Activated gamma-delta T cell treated with Interleukin-2 at 50 U/mL for 16 hours (primary cell): ENCODE measurements around the gene KIFC3.
A peak's percentile ranks its signal among the peaks of the same experiment; 100 is the strongest.
"Not testable (repeated sequence)": the region's sequence is repeated elsewhere in the genome, so short reads cannot be mapped to it uniquely, and the experiment has no call there.

Source experiments
- DNase-seq: peaks from one replicate; pipeline ENCODE4 v3.0.0-alpha.2; 2020

Gene KIFC3

DNA sequence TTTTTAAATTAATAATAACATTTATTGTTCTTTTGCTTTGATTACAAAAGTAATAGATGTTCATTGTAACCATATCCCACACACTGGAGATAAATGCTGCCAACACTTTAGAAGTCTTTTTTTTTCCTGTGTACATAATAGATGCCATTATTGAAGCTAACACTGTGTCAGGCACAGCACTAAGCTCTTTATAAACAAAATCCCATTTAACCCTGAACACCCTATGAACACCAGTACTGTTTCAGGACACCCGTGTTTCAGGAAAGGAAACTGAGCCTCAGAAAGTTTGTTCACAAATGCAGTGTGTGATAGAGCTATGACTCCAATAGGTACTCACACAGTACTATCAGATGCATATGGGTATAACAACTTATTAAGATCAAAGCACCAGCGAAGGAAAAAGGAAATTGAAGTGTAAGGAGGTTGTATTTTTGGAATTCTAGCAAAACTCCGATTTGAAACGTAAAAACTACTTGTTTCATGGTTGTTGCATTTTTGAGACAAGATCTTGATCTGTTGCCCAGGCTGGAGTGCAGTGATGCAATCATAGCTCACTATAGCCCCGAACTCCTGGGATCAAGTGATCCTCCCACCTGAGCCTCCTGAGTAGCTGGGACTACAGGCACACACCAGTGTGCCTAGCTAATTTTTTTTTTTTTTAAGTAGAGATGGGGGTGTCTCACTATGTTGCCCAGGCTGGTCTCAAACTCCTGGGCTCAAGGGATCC is 2.0 kb upstream of the KIFC3 start:
- no peak for DNase-seq

DNA sequence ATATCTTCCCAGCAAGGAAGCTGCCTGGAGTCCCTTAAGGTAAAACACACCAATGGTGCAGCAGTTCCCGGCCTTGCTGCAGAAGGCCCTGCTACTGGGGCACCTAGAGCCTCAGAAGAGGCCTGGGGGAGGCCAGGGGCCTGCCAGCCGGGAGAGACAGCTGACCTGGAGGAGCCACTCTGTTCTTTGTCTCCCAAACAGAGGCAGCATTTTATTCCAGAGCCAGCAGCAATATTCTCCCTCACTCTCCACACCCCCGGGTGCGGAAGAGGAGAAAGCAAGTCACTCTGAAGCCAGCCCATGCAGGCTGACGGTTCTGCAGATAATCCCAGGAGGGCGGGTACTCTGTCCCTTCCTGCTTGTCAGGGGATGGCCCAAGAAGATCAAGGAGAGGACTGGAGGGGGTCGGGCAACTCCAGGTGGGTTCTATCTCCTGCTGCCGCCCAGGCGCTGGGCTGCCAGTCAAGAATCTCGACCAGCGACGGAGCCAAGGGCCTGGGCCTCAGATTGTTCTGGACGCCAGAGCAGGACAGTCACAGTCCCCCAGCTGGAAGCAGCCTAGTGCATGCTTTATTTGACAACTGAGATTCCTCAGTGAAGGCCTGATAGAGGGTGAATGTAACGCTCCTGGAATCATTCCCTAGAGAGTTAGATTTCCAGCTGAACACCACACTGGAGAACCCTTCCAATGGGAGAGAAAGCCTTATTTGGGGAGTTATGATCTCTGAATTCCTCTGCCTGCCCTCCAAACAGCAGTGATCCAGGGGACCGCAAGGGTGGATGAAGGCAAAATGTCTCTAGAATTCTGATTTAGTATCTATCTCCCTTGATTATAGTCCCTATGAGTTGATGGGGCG is 1.1 kb upstream of the KIFC3 start:
- no peak for DNase-seq

- no peak for DNase-seq
These were observed 416 bp downstream of the KIFC3 start for GRCh38 chr16:57801809-57802340.

DNA sequence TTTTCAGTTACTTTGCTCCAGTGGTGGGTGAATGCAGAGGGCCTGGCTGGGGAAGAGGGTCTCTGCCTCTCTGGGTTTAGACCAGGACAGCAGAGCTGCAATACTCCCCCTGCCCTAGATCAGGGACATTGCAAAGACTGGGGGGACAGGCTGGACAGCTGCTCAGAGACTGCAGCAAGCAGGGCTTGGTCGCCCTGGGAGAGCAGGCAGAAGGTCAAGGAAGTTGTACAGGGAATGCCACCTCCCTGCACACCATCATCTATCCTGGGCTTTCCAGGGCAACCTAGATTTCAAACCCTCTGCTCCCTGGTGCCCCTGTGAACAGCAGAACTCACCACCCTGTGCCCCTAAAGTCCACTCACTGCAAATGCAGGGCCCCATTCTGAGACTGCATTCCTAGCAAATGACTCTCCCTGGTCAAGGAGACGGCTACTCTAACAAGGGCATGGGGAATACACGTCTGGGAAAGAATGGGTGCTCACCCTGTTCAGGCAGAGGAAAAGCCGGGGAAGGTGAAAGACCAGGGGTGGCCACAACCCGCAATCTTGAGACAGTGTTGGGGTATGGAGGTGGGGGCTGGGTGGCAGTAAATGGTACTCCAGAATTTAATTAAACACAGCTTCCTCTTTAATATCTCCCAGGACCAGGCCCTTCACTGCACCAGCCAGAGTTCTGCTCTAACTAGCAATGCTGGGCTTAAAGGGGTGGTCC is 1.0 kb downstream of the KIFC3 start:
- no peak for DNase-seq

DNA sequence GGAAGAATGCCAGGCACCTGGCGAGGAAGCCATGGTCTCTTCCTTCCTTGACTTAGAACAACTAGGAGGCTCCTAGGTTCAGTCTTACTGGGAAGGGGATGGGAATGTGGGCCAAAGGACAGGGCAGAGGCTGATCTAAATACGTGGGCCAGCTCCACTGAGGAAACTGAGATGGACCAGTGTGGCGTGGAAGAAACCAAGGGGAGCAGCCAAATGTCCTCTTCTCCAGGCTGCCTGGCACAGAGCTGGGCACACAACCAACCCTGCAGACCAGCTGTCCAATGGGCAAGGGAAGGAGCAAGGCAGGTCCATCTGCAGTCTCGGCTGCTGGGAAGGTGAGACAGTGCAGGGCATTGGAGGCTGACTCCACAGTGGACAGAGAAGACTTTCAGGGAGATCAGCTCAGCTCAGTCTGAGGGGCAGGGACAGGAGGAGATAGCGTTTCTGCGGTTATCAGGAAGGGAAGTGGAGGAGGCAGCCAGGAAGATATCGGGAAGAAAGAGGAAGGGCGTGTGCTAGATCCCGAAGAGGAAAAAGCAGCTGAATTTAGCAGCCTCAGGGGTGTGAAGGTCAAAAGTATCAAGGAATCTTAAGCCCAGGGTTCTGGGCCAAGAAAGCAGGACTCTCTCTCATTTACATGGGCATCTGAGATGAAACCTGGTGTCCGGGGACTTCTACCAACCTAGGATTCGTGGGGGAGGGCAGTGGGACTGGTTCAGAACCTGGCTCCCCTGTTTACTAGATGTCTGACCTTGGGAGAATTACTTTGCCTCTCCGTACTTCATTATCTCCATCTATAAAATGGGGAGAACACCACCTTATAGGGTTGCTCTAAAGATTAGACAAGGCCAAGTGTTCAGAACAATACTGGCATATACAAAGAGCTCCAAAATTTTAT is 1.8 kb downstream of the KIFC3 start:
- DNase-seq: no peak

DNA sequence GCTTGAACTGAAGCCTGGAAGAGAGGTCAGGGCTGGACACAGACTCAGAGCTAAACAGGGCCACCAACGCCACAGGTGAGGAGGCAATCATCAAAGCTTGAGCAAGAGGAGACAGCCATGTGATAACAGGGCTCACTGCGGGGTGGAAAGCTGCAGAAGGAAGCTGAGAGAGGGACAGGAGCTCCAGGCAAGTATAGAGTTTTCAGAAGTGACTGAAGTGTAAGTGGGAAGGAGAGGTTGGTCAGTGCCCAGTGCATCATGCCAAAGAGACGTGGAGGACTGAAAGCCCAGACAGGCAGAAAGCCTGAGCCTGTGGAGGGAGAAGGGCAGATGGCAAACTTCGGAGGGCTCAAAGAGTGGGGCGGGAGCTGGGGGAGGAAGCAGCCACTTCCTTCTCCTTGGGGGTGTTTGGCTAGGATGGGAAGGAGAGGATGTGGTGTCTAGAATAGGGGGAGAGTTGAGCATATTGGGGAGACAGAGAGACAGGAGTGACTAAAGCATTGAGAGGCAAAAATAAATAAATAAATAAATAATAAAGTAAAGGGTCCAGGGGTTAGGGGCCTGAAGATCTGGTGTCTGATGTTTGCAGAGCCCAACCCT is 2.6 kb downstream of the KIFC3 start:
- no peak for DNase-seq

DNA sequence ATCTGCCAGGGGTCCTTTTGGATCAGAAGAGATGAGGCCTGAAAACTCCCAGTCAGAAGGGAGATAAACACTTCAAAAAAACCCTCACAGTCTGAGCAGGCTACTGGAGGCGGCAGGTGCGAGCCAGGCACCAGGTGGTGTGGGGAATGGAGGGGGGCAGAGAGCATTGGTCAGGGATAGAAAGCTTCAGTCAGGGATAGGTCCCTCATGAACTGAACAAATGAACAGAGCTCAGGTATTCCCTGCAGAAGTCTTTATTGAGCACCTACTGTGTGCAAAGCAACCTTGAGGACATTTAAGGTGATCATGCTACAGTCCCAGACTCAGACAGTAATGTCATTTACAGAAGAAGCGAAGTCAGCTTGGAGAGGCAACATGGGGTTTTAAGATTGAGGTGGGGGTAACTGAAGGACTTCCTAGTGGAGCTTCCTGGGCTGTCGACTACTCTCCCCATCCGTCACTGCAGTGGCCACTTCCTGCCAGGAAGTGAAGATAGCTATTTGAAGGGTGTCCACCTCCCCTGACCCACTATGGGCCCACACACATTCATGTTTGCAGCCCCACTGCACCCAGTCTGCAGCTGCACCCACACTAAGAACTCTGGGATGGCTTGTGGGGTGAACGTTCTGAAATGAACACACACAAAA is 3.2 kb downstream of the KIFC3 start:
- no peak for DNase-seq

GRCh38 chr16:57798267-57798810 is 4.0 kb downstream of the KIFC3 start:
- no peak for DNase-seq

GRCh38 chr16:57797526-57798266 is 4.6 kb downstream of the KIFC3 start:
- DNase-seq: no peak

DNA sequence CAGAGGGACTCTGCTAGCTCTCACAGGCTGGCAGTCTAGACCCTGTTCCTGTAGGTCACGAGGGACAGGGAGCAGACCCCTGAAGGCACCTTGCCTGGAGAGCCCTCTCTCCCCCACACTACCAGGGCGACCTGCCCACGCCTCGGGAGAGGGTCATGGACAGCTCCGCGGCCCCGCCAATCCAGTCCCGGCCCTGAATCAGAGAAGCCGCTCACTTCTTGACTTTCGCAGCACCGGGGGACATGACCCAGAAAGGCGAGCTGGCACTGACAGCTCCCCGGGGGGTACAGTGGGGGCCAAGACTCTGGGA is 5.1 kb downstream of the KIFC3 start:
- DNase-seq: no peak

- DNase-seq: not testable (repeated sequence)
These were observed 6.3 kb downstream of the KIFC3 start for GRCh38 chr16:57796014-57796413.

- DNase-seq: peak; percentile 37
These were observed 6.8 kb downstream of the KIFC3 start for GRCh38 chr16:57795431-57795878.

GRCh38 chr16:57794849-57795430 is 7.4 kb downstream of the KIFC3 start:
- DNase-seq: no peak

- DNase-seq: no peak
These were observed 10.3 kb downstream of the KIFC3 start for GRCh38 chr16:57791893-57792461.

DNA sequence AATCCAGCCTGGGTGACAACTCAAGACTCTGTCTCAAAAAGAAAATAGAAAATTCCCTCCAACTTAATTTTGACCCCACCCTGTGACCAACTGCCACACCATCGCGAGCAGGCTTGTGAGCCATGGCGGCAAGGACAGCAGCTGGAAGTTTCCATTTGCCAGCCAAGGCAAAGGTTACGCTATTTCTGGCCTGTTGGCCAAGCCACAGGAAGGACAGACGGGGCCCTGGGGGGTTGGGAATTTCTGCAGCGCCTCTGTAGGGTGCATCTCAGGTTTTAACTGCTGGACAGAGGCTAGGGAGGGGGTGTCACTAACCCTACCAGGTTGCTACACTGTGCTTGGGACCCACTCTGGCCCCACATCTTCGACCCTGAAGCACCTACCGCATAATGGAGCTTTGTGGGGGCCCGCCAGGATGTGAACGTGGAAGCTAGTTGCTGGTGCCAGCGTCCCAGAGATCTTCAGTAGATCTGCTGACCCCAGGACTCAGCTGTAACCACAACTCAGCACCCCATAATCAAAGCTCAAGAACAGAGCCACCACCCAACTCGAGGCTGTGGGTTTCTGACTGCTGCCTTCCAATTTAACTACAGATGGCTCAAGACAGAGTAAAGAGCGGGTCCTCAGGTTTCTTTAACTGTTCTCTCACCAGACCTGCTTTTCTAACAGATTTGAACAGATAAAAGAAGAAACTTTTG is 10.9 kb downstream of the KIFC3 start:
- DNase-seq: no peak

DNA sequence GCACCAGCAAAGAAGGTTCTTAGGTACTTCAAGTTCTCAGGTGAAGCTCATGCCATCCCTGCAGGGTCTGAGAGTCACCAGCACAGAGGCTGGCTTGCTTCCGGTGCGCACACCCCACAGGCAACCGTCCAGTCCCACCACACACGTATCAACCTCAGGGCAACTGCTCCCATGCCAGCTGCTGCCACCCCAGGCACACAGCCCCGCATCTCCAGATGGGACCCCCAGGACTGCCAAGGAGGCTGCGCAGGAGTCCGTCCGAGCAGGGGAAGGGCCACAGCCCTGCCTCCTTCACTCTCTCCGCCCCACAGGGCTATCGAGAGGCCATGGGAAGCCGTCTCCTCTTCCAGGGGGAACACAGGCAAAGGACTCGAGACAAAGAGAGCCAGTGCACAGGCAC is 13.3 kb downstream of the KIFC3 start:
- DNase-seq: no peak

DNA sequence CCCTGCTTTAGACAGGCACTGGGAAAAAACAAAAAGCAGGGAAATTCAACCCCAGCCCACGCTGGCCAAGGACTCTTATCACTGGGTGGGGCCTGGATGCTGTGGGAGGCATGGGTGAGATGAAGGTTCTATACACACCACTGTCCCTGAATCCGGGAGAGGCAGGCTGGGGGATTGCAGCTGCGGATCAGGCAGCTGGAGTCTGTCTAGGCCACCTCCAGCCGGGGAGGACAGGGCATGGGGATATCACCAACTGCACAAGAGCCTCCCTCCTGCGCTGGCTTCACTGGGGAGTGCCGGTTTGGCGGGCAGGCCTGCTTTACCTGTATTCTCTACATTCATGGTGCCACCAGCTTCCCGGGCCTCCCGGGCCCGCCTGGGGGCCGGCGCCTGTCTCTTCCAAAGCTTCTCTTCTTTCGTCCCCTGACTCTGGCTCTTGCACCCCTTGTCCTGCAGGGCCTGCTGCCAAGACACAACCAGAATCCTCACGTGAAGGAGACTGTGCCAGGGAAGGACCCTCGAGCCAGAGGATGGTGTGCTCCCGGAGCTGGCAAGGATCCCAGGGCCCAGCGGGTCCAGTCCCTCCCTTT is 13.9 kb downstream of the KIFC3 start:
- no peak for DNase-seq

GRCh38 chr16:57787519-57787905 is 14.8 kb downstream of the KIFC3 start:
- DNase-seq: no peak
